ENCODE results near the gene KLF7.

The KLF7 gene

DNA sequence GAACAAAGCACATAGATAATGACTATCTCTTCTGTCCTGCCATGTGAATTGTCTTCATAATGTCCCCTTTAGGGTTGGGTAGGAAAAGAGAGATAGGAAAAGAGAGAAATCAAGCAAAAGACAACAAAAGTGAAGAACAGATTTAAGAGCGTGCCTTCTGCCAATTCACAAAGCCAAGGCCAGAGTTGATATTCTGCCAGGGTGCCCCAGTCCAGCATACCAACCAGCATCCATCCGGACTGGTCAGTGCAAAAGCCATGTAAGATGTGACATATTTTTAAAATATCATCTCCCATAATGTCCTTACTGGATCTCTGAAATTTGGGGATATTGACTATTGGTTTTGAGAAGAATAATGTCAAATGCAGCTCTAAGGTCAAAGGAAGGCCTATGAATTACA, 35.7 kb upstream of the KLF7 start:
- TF ChIP-seq CEBPB (IDR thresholded peaks at IDR 0.05) (no peak), EGR1 (IDR thresholded peaks at IDR 0.05) (no peak), CREB1 (IDR thresholded peaks at IDR 0.05; ENCODE audit: low read depth) (no peak), EP300 (IDR thresholded peaks at IDR 0.05; ENCODE audit: borderline replicate concordance) (no peak), NFIC (IDR thresholded peaks at IDR 0.05) (no peak), TAF1 (IDR thresholded peaks at IDR 0.05; ENCODE audit: low read depth) (no peak), TEAD4 (IDR thresholded peaks at IDR 0.05) (no peak), FOXM1 (IDR thresholded peaks at IDR 0.05; ENCODE audit: borderline replicate concordance, low read depth) (no peak), ZBTB7A (IDR thresholded peaks at IDR 0.05; ENCODE audit: low read depth) (no peak), TCF12 (IDR thresholded peaks at IDR 0.05; ENCODE audit: low read depth) (no peak), RAD21 (IDR thresholded peaks at IDR 0.05; ENCODE audit: low read depth) (no peak)
- TF ChIP-seq, protein P1, sequence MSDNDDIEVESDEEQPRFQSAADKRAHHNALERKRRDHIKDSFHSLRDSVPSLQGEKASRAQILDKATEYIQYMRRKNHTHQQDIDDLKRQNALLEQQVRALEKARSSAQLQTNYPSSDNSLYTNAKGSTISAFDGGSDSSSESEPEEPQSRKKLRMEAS (IDR thresholded peaks at IDR 0.05) = no peak
- TF ChIP-seq, protein P2, sequence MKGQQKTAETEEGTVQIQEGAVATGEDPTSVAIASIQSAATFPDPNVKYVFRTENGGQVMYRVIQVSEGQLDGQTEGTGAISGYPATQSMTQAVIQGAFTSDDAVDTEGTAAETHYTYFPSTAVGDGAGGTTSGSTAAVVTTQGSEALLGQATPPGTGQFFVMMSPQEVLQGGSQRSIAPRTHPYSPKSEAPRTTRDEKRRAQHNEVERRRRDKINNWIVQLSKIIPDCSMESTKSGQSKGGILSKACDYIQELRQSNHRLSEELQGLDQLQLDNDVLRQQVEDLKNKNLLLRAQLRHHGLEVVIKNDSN (IDR thresholded peaks at IDR 0.05) = no peak
- TF ChIP-seq, protein P3, sequence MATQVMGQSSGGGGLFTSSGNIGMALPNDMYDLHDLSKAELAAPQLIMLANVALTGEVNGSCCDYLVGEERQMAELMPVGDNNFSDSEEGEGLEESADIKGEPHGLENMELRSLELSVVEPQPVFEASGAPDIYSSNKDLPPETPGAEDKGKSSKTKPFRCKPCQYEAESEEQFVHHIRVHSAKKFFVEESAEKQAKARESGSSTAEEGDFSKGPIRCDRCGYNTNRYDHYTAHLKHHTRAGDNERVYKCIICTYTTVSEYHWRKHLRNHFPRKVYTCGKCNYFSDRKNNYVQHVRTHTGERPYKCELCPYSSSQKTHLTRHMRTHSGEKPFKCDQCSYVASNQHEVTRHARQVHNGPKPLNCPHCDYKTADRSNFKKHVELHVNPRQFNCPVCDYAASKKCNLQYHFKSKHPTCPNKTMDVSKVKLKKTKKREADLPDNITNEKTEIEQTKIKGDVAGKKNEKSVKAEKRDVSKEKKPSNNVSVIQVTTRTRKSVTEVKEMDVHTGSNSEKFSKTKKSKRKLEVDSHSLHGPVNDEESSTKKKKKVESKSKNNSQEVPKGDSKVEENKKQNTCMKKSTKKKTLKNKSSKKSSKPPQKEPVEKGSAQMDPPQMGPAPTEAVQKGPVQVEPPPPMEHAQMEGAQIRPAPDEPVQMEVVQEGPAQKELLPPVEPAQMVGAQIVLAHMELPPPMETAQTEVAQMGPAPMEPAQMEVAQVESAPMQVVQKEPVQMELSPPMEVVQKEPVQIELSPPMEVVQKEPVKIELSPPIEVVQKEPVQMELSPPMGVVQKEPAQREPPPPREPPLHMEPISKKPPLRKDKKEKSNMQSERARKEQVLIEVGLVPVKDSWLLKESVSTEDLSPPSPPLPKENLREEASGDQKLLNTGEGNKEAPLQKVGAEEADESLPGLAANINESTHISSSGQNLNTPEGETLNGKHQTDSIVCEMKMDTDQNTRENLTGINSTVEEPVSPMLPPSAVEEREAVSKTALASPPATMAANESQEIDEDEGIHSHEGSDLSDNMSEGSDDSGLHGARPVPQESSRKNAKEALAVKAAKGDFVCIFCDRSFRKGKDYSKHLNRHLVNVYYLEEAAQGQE (IDR thresholded peaks at IDR 0.05; ENCODE audit: low read depth) = no peak

DNA sequence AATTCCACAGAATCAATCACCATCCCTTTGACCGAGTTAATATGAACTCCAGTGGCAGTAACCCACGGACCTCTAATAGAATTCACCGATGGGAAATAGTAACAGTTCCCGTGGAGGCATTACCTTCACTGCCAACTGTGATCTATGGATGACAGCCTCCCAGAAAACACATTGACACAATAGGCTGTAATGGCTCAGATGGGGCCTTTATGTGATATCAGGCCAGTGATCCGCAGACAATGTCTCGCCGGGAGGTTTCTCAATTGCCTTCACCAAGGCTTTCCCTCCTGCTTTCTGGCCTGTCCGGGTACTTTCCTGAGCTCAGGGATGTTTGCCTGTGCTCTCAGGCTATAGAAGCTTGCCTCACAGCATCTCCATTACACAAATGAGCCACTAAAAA, 34.4 kb upstream of the KLF7 start:
- TF ChIP-seq CREB1 (IDR thresholded peaks at IDR 0.05; ENCODE audit: low read depth) (no peak), TAF1 (IDR thresholded peaks at IDR 0.05; ENCODE audit: low read depth) (no peak), CEBPB (IDR thresholded peaks at IDR 0.05) (no peak), TEAD4 (IDR thresholded peaks at IDR 0.05) (no peak), FOXM1 (IDR thresholded peaks at IDR 0.05; ENCODE audit: borderline replicate concordance, low read depth) (no peak), ZBTB7A (IDR thresholded peaks at IDR 0.05; ENCODE audit: low read depth) (no peak), EP300 (IDR thresholded peaks at IDR 0.05; ENCODE audit: borderline replicate concordance) (no peak), NFIC (IDR thresholded peaks at IDR 0.05) (no peak), YY1 (IDR thresholded peaks at IDR 0.05; ENCODE audit: low read depth) (no peak), RAD21 (IDR thresholded peaks at IDR 0.05; ENCODE audit: low read depth) (no peak), EGR1 (IDR thresholded peaks at IDR 0.05) (no peak), TCF12 (IDR thresholded peaks at IDR 0.05; ENCODE audit: low read depth) (no peak)
- TF ChIP-seq, protein P2 (IDR thresholded peaks at IDR 0.05) = no peak
- TF ChIP-seq, protein P3 (IDR thresholded peaks at IDR 0.05; ENCODE audit: low read depth) = no peak
- TF ChIP-seq, protein P1 (IDR thresholded peaks at IDR 0.05) = no peak

DNA sequence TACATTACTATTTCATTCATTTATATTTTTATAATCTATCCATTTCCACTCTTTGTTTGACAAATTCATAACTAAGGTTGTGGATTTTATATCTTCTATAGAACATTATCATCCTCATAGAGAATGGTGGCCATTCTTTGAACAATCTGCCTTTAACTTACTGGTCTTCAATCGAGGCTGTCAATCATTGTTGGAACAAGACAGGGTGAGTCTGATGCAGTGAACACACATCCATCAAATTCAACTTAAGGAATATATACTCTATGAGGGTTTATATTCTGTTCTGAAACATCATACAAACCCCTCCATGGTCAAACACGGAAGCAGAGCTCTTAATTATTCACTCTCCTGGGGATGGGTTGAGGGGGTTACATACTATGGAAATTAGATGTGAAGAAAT, 28.3 kb upstream of the KLF7 start:
- TF ChIP-seq CEBPB (IDR thresholded peaks at IDR 0.05) (no peak), FOXM1 (IDR thresholded peaks at IDR 0.05; ENCODE audit: borderline replicate concordance, low read depth) (no peak), CREB1 (IDR thresholded peaks at IDR 0.05; ENCODE audit: low read depth) (no peak), NFIC (IDR thresholded peaks at IDR 0.05) (no peak), EP300 (IDR thresholded peaks at IDR 0.05; ENCODE audit: borderline replicate concordance) (no peak), YY1 (IDR thresholded peaks at IDR 0.05; ENCODE audit: low read depth) (no peak), EGR1 (IDR thresholded peaks at IDR 0.05) (no peak), RAD21 (IDR thresholded peaks at IDR 0.05; ENCODE audit: low read depth) (no peak), TAF1 (IDR thresholded peaks at IDR 0.05; ENCODE audit: low read depth) (no peak)
- TF ChIP-seq, protein P3 (IDR thresholded peaks at IDR 0.05; ENCODE audit: low read depth) = no peak
- TF ChIP-seq, protein P1 (IDR thresholded peaks at IDR 0.05) = no peak

Measured in Ishikawa (cell line).